H9 (cell line): ENCODE data around the gene RGL2. TPM values are rescaled to one million over a fixed set of nuclear protein-coding genes. Genes with fewer than 3 reads are reported as not detected.

ENCODE experiments used
- DNase-seq: peaks from one replicate; pipeline ENCODE4 v3.0.0-alpha.2; 2017
- H2AFZ ChIP-seq: one replicate; pipeline ENCODE4 v1.6.1; 2013; ENCODE audit warnings: mild to moderate bottlenecking, low read length, control low read depth, moderate library complexity
- H2AK5ac ChIP-seq: 2 replicates; pipeline ENCODE4 v1.6.1; 2013; ENCODE audit warnings: low read length, control low read depth, mixed read lengths; ENCODE audit not compliant: insufficient read length
- H2BK120ac ChIP-seq: one replicate; pipeline ENCODE4 v1.6.1; 2013; ENCODE audit warnings: low read depth, mild to moderate bottlenecking, low read length, control low read depth, inconsistent platforms; ENCODE audit not compliant: poor library complexity, severe bottlenecking
- H2BK12ac ChIP-seq: 2 replicates; pipeline ENCODE4 v1.6.1; 2013; ENCODE audit warnings: low read length, control low read depth, mixed read lengths, low read depth; ENCODE audit not compliant: insufficient read length
- H2BK15ac ChIP-seq: 2 replicates; pipeline ENCODE4 v1.6.1; 2013; ENCODE audit warnings: low read depth, low read length, control low read depth
- H2BK20ac ChIP-seq: one replicate; pipeline ENCODE4 v1.6.1; 2013; ENCODE audit warnings: low read depth, mild to moderate bottlenecking, low read length, control low read depth, inconsistent platforms; ENCODE audit not compliant: poor library complexity, severe bottlenecking
- H2BK5ac ChIP-seq: 2 replicates; pipeline ENCODE4 v1.6.1; 2013; ENCODE audit warnings: low read length, control low read depth, mixed read lengths; ENCODE audit not compliant: insufficient read length
- H3K14ac ChIP-seq: 2 replicates; pipeline ENCODE4 v1.6.1; 2013; ENCODE audit warnings: low read length, control low read depth; ENCODE audit not compliant: insufficient read depth
- H3K18ac ChIP-seq: 2 replicates; pipeline ENCODE4 v1.6.1; 2013; ENCODE audit warnings: low read depth, mild to moderate bottlenecking, mixed read lengths, low read length, control low read depth; ENCODE audit not compliant: insufficient read length
- H3K23ac ChIP-seq: 2 replicates; pipeline ENCODE4 v1.6.1; 2013; ENCODE audit warnings: low read length, control low read depth, mixed read lengths, low read depth; ENCODE audit not compliant: insufficient read length
- H3K23me2 ChIP-seq: 2 replicates; pipeline ENCODE4 v1.6.1; 2013; ENCODE audit warnings: low read depth, mild to moderate bottlenecking, mixed read lengths, low read length, control low read depth; ENCODE audit not compliant: insufficient read length, poor library complexity, severe bottlenecking
- H3K27ac ChIP-seq: 2 replicates; pipeline ENCODE4 v1.5.1; 2013; ENCODE audit warnings: low read length, control low read depth, mixed read lengths, low read depth; ENCODE audit not compliant: insufficient read length
- H3K27me3 ChIP-seq: 2 replicates; pipeline ENCODE4 v1.6.1; 2013; ENCODE audit warnings: low read length, control low read depth, inconsistent platforms; ENCODE audit not compliant: insufficient read depth
- H3K4ac ChIP-seq: 2 replicates; pipeline ENCODE4 v1.6.1; 2013; ENCODE audit warnings: low read depth, mild to moderate bottlenecking, control low read depth, inconsistent platforms, low read length, moderate library complexity
- H3K4me1 ChIP-seq: 2 replicates; pipeline ENCODE4 v1.6.1; 2013; ENCODE audit warnings: low read length, control low read depth, inconsistent platforms; ENCODE audit not compliant: insufficient read depth
- H3K4me2 ChIP-seq: 2 replicates; pipeline ENCODE4 v1.6.1; 2013; ENCODE audit warnings: low read length, control low read depth, mixed read lengths; ENCODE audit not compliant: insufficient read length, insufficient read depth
- H3K56ac ChIP-seq: 2 replicates; pipeline ENCODE4 v1.6.1; 2013; ENCODE audit warnings: low read depth, mild to moderate bottlenecking, mixed read lengths, low read length, control low read depth; ENCODE audit not compliant: insufficient read length
- H3K79me1 ChIP-seq: 2 replicates; pipeline ENCODE4 v1.6.1; 2013; ENCODE audit warnings: low read depth, mild to moderate bottlenecking, moderate library complexity, low read length, control low read depth, inconsistent platforms; ENCODE audit not compliant: insufficient read depth, poor library complexity, severe bottlenecking
- H3K79me2 ChIP-seq: 2 replicates; pipeline ENCODE4 v1.6.1; 2013; ENCODE audit warnings: low read length, control low read depth, inconsistent platforms; ENCODE audit not compliant: insufficient read depth
- H3K9ac ChIP-seq: 2 replicates; pipeline ENCODE4 v1.6.1; 2013; ENCODE audit warnings: low read length, control low read depth, mixed read lengths; ENCODE audit not compliant: insufficient read length; ENCODE audit errors: extremely low read depth
- H3K9me3 ChIP-seq: one replicate; pipeline ENCODE4 v1.6.1; 2013; ENCODE audit warnings: low read depth, low read length, inconsistent platforms; ENCODE audit not compliant: control insufficient read depth
- H3T11ph ChIP-seq: one replicate; pipeline ENCODE4 v1.6.1; 2013; ENCODE audit warnings: mild to moderate bottlenecking, low read length, control low read depth, inconsistent platforms
- H4K20me1 ChIP-seq: one replicate; pipeline ENCODE4 v1.6.1; 2013; ENCODE audit not compliant: control insufficient read depth, insufficient read length, insufficient read depth
- H4K5ac ChIP-seq: 2 replicates; pipeline ENCODE4 v1.6.1; 2013; ENCODE audit warnings: low read depth, mild to moderate bottlenecking, mixed read lengths, low read length, control low read depth; ENCODE audit not compliant: insufficient read length
- H4K8ac ChIP-seq: replicated peaks from 2 replicates; pipeline ENCODE4 v1.6.1; 2013; ENCODE audit warnings: low read length, control low read depth, mixed read lengths, low read depth; ENCODE audit not compliant: insufficient read length
- H4K91ac ChIP-seq: 2 replicates; pipeline ENCODE4 v1.6.1; 2013; ENCODE audit warnings: low read depth, mild to moderate bottlenecking, moderate library complexity, mixed read lengths, low read length, control low read depth; ENCODE audit not compliant: insufficient read length
- H3K27ac Mint-ChIP-seq, 3 experiments: 2 replicates in 2 of 3; 3 replicates in 1 of 3; pipeline ENCODE4 v1.8.0; 2020 to 2021; ENCODE audit warnings: mixed read lengths in 3 of 3, mild to moderate bottlenecking in 1 of 3, moderate library complexity in 1 of 3
- H3K27me3 Mint-ChIP-seq: 2 replicates; pipeline ENCODE4 v1.8.0; 2021; ENCODE audit warnings: low read depth, mild to moderate bottlenecking, moderate library complexity, mixed read lengths
- H3K36me3 Mint-ChIP-seq, 3 experiments: 2 replicates in 2 of 3; 3 replicates in 1 of 3; pipeline ENCODE4 v1.8.0; 2020 to 2021; ENCODE audit warnings: low read depth in 3 of 3, mixed read lengths in 3 of 3; ENCODE audit not compliant: insufficient read depth in 1 of 3
- H3K4me1 Mint-ChIP-seq, 2 experiments: 2 replicates each; pipeline ENCODE4 v1.8.0; 2020; ENCODE audit warnings: mixed read lengths in 2 of 2
- H3K4me3 Mint-ChIP-seq, 2 experiments: 2 replicates in 1 of 2; 3 replicates in 1 of 2; pipeline ENCODE4 v1.8.0; 2020 to 2021; ENCODE audit warnings: mild to moderate bottlenecking in 2 of 2, mixed read lengths in 2 of 2, moderate library complexity in 1 of 2
- H3K9me3 Mint-ChIP-seq, 2 experiments: 2 replicates in 1 of 2; 3 replicates in 1 of 2; pipeline ENCODE4 v1.8.0; 2020; ENCODE audit warnings: mild to moderate bottlenecking in 2 of 2, mixed read lengths in 2 of 2, moderate library complexity in 1 of 2
- WGBS: extraction: QIAGEN DNeasy Blood & Tissue Kit; methylation state at CpG from one replicate; pipeline ENCODE4 v1.1.7; 2013; ENCODE audit warnings: missing lambda C conversion rate, low lambda C conversion rate, mixed read lengths; ENCODE audit not compliant: insufficient read length; ENCODE audit errors: extremely low coverage; 5-methylcytosine and 5-hydroxymethylcytosine counted together
- total RNA-seq: library from RNA; stranded (reverse); gene quantifications from 2 replicates; pipeline ENCODE4 v1.2.1, GENCODE V29; 2021
- TF ChIP-seq, protein P1 (sequence below): fragments of 200-600 bp; sonication (generic); conservative IDR thresholded peaks from 3 replicates; pipeline ENCODE4 v1.8.0; 2021; ENCODE audit warnings: antibody characterized with exemption, mild to moderate bottlenecking

RGL2 gene
- total RNA-seq, 1 experiment from 2014 or later: 74.3 TPM

DNA sequence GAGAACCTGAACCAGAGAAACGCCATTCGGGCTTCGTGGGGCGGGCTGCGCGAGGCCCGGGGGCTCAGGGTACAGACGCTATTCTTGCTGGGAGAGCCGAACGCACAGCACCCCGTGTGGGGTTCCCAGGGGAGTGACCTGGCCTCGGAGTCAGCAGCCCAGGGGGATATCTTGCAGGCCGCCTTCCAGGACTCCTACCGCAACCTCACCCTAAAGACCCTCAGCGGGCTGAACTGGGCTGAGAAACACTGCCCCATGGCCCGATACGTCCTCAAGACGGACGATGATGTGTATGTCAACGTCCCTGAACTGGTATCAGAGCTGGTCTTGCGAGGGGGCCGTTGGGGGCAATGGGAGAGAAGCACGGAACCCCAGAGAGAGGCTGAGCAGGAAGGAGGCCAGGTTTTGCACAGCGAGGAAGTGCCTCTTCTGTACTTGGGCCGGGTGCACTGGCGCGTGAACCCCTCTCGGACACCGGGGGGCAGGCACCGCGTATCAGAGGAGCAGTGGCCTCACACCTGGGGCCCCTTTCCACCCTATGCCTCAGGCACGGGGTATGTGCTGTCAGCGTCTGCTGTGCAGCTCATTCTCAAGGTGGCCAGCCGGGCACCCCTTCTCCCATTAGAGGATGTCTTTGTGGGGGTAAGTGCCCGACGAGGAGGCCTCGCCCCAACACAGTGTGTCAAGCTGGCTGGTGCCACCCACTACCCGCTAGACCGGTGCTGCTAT is 20.9 kb downstream of the RGL2 start:
- Histone ChIP-seq H2AFZ (no peak overlapping the region), H2BK20ac (no peak overlapping the region), H4K8ac (no peak overlapping the region), H2BK12ac (no peak overlapping the region), H3K23ac (no peak overlapping the region), H3K18ac (no peak overlapping the region), H2BK5ac (no peak overlapping the region), H3K4me1 (no peaks in the 10 kb centered on the region; the same call in 1 of the 2 replicates), H2BK15ac (no peak overlapping the region), H3K79me2 (peaks cover 15% of the 10 kb centered on the region; the same call in 1 of the 2 replicates), H3K14ac (no peak overlapping the region; the same call in 1 of the 2 replicates), H3K27ac (no peak overlapping the region), H4K20me1 (no peaks in the 10 kb centered on the region), H3K79me1 (no peaks in the 10 kb centered on the region), H4K91ac (no peak overlapping the region), H3T11ph (no peak overlapping the region), H3K23me2 (peaks cover 11% of the 10 kb centered on the region), H3K9ac (peak overlapping the region; percentile 16), H3K56ac (no peak overlapping the region), H3K27me3 (no peaks in the 10 kb centered on the region), H3K4me2 (peak overlapping the region; percentile 85), H2AK5ac (no peak overlapping the region), H3K4ac (no peak overlapping the region), H2BK120ac (no peak overlapping the region), H4K5ac (no peak overlapping the region), H3K9me3 (no peaks in the 10 kb centered on the region)
- peak overlapping the region; percentile 86 to 99 (median 95); a peak in 5 of 7 replicates for H3K27ac Mint-ChIP-seq
- peak; percentile 49 for DNase-seq
- peaks cover 34 to 80% (median 58%) of the 10 kb centered on the region in 3 experiments for H3K36me3 Mint-ChIP-seq
- no peaks in the 10 kb centered on the region for H3K27me3 Mint-ChIP-seq
- TF ChIP-seq, protein P1, sequence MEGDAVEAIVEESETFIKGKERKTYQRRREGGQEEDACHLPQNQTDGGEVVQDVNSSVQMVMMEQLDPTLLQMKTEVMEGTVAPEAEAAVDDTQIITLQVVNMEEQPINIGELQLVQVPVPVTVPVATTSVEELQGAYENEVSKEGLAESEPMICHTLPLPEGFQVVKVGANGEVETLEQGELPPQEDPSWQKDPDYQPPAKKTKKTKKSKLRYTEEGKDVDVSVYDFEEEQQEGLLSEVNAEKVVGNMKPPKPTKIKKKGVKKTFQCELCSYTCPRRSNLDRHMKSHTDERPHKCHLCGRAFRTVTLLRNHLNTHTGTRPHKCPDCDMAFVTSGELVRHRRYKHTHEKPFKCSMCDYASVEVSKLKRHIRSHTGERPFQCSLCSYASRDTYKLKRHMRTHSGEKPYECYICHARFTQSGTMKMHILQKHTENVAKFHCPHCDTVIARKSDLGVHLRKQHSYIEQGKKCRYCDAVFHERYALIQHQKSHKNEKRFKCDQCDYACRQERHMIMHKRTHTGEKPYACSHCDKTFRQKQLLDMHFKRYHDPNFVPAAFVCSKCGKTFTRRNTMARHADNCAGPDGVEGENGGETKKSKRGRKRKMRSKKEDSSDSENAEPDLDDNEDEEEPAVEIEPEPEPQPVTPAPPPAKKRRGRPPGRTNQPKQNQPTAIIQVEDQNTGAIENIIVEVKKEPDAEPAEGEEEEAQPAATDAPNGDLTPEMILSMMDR: peak; percentile 22; the same call in 1 of the 3 replicates
- peaks cover 39 to 47% of the 10 kb centered on the region in 2 experiments for H3K4me1 Mint-ChIP-seq
- H3K9me3 Mint-ChIP-seq: no peaks in the 10 kb centered on the region
- no CpG with 5 or more reads among the region's 39 CpGs for WGBS
- peak overlapping the region; percentile 78 to 92 for H3K4me3 Mint-ChIP-seq
